NCI-H2081 (cell line): ENCODE data around the gene PRRT2.
"Not testable (repeated sequence)": the region's sequence is repeated elsewhere in the genome, so short reads cannot be mapped to it uniquely, and the experiment has no call there.

Source experiments
- DNase-seq, 2 experiments: peaks; one replicate each; lab custom pipeline; 2025; lab: John Stamatoyannopoulos, UW

PRRT2 gene

DNA sequence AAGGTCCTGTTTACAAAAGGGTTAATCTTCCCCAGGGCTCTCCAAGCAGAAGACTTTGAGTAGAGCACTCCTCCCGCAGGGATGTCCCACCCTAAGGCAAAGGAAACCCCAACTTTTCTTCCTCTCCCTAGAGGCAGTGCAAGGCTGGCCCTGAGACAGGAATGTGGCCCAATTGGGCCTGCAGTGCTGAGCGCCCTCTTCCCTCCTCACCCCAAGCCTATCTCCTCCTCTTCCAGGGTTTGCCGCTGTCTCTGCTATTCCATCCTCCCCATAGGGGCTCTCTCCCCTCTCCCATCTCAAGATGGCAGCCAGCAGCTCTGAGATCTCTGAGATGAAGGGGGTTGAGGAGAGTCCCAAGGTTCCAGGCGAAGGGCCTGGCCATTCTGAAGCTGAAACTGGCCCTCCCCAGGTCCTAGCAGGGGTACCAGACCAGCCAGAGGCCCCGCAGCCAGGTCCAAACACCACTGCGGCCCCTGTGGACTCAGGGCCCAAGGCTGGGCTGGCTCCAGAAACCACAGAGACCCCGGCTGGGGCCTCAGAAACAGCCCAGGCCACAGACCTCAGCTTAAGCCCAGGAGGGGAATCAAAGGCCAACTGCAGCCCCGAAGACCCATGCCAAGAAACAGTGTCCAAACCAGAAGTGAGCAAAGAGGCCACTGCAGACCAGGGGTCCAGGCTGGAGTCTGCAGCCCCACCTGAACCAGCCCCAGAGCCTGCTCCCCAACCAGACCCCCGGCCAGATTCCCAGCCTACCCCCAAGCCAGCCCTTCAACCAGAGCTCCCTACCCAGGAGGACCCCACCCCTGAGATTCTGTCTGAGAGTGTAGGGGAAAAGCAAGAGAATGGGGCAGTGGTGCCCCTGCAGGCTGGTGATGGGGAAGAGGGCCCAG lies 1.0 kb downstream of the PRRT2 start:
- DNase-seq = no peak

DNA sequence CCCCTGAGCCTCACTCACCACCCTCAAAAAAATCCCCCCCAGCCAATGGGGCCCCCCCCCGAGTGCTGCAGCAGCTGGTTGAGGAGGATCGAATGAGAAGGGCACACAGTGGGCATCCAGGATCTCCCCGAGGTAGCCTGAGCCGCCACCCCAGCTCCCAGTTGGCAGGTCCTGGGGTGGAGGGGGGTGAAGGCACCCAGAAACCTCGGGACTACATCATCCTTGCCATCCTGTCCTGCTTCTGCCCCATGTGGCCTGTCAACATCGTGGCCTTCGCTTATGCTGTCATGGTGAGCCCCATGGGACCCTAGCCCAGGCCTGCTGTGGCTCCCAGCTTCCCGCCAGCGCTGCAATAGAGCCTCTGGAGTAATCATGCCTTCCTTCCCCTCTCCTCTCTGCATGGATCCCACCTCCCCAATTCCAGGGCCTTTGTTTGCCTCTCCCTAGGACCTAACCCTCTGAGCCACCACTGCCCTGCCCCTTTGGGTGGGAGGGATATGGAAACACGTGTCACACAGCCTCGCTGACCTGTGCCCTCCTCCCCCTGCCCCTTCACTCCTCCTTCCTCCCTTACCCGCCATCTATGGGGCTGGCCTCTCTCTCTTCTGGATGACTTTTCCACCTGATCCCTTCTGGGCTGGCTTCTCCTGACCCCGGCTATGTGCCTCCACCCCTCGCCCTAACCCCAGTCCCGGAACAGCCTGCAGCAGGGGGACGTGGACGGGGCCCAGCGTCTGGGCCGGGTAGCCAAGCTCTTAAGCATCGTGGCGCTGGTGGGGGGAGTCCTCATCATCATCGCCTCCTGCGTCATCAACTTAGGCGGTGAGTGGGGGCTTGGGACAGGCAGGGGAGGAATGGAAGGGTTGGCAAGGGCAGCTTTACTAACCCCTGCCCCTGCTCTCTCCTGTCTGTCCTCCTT lies 1.9 kb downstream of the PRRT2 start:
- DNase-seq = no peak

DNA sequence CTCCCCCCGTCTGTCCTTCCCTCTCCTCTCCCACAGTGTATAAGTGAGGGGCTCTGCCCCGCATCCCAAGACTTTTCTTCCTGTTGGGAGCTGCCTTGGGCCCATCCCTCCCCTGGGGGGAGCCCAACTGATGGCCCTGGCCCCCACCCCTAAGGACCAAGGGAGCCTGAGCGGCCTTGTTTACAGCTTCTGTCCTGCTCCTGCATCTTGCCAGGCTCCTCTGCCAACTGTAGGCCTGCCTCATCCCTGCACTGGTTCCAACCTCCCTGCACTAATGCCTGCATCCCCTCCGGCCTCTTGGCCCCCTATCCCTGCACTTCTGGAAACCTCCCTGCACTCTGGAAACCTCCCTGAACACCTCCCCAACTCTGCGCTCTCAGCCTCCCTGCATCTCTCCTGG lies 2.6 kb downstream of the PRRT2 start:
- DNase-seq = no peak

DNA sequence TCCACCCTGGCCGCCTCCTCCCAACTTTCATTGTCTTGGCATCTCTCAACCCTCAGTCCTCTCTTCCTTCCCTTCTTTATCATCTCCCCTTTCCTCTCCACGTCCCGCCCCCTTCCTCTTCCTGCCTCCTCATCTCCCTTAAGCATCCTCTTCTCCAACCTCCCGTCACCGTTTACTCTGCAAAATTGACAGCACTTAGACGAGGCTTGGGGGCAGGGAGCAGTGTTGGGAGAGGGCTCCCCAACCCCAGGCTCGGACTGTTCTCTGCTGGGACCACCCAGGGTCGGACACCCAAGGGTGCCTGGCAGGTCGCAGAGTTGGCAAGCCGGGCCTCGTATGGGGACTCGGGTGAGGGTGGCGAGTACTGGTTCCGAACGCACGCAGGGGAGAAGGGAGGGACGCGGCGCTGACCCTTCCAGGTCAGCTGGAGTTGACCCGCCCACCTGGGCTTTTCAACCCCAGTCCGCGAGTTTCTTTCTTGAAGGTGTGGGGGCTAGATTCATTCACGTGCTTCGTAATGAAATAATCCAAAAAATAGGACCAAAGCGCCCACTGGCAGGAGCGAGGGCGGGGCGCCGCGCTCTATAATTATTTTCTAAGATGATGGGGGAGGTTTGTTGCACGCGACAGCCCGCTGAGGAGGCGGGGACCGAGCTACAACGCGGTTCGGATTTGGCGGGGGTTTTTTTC lies 3.2 kb downstream of the PRRT2 start:
- peak; percentile 58 to 65 for DNase-seq

DNA sequence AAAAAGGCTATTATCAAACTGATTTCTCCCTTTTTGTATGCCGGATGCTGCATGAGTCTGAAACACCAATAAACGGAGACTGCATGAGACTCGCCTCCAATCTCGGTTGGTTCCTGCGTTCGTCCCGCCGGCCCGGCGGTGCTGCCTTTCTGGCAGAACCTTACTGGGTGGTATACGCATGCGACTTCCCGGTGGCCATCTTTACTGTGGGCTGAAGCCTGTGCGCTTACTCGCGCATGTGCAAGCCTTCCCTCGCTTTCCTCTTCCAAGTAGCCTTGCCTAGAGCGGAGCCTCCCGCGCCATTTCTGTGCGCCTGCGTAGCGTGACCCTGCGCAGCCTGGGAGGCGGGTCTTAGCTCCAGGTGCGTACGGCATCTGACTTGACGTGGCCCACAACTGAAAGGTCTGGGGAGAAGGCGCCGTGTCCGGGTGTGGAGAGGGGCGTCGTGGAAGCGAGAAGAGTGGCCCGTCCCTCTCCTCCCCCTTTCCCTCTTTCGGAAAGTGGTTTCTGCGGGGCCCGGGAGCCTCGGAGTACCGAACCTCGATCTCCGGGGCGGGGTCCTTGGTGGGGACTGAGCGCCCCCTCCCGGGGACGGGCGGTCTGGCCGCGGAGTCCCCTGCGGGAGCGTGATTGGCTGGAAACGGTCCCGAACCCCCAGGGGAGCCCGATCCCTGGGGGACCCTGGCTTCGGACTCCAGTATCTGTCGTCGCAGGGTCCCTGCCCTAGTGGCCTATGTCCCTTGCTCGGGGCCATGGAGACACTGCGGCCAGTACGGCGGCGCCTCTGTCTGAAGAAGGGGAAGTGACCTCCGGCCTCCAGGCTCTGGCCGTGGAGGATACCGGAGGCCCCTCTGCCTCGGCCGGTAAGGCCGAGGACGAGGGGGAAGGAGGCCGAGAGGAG lies 4.0 kb downstream of the PRRT2 start, which contains the start of gene PAGR1:
TSS of gene PAGR1 (plus strand) at position 360 of the 901 bp plus-strand sequence. CDS start at position 734, 374 bp downstream.
- peak; percentile 96 to 97 for DNase-seq

DNA sequence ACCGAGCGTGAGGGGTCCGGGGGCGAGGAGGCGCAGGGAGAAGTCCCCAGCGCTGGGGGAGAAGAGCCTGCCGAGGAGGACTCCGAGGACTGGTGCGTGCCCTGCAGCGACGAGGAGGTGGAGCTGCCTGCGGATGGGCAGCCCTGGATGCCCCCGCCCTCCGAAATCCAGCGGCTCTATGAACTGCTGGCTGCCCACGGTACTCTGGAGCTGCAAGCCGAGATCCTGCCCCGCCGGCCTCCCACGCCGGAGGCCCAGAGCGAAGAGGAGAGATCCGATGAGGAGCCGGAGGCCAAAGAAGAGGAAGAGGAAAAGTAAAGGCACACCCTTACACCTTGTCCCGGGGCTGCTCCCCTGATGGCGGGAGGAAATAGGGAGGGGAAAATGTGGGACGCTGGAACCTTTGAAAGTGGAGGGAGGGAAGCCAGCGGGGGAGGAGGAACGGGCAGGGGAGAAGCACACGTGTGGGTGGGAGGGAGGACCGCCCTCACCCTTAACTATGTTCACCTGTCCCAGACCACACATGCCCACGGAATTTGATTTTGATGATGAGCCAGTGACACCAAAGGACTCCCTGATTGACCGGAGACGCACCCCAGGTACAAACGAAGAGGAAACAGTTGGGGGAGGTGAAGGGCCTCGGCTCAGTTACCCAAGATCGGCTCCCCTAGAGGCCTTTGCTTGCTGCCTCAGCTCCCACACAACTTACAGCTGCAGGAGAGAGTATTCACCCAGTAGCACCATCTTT lies 4.9 kb downstream of the PRRT2 start:
- peak; percentile 28 to 71 for DNase-seq

DNA sequence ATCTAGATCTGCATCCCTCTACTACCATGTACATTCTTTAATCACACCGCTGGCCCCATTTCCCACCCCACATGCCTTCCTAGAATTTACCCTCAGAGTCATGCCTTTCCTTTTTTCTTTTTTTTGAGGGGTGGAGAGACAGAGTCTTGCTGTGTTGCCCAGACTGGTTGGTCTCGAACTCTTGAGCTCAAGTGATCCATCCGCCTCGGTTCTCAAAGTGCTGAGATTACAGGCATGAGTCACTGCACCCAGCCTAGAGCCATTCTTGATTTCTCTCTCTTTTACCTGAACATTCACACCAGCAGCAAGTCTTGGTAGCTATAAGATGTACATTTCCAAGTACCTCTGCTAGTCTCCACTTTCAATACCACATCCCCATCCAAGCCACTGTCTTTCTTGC lies 6.1 kb downstream of the PRRT2 start:
- DNase-seq = no peak

DNA sequence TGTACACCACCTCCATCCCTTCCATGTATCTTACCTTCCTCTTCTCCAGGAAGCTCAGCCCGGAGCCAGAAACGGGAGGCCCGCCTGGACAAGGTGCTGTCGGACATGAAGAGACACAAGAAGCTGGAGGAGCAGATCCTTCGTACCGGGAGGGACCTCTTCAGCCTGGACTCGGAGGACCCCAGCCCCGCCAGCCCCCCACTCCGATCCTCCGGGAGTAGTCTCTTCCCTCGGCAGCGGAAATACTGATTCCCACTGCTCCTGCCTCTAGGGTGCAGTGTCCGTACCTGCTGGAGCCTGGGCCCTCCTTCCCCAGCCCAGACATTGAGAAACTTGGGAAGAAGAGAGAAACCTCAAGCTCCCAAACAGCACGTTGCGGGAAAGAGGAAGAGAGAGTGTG lies 7.5 kb downstream of the PRRT2 start:
- no peak for DNase-seq

DNA sequence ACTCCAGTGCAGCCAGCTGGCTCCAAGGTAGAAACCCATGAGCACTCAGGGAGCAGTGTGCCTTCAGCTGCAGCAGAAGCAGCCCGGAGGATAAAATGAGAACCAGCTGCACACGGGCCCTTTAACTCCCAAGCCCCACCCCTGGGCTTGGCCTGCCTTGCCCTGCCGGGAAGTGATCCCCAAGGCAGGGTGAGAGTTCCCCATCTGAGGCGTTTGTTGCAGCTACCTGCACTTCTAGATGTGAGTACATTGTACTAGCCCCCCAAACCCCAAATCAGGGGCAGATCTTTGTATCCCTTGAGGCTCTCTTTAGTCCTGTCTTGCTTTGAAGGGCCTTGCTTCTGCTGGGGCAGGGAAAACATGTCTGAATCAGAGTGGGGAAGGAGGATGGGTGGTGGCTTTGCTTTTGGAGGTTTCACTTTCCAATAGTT lies 8.3 kb downstream of the PRRT2 start, which contains the start of gene MVP:
TSS of gene MVP (plus strand) at position 192 of the 431 bp plus-strand sequence. CDS start 10,088 bp downstream, outside the sequence.
- no peak for DNase-seq

DNA sequence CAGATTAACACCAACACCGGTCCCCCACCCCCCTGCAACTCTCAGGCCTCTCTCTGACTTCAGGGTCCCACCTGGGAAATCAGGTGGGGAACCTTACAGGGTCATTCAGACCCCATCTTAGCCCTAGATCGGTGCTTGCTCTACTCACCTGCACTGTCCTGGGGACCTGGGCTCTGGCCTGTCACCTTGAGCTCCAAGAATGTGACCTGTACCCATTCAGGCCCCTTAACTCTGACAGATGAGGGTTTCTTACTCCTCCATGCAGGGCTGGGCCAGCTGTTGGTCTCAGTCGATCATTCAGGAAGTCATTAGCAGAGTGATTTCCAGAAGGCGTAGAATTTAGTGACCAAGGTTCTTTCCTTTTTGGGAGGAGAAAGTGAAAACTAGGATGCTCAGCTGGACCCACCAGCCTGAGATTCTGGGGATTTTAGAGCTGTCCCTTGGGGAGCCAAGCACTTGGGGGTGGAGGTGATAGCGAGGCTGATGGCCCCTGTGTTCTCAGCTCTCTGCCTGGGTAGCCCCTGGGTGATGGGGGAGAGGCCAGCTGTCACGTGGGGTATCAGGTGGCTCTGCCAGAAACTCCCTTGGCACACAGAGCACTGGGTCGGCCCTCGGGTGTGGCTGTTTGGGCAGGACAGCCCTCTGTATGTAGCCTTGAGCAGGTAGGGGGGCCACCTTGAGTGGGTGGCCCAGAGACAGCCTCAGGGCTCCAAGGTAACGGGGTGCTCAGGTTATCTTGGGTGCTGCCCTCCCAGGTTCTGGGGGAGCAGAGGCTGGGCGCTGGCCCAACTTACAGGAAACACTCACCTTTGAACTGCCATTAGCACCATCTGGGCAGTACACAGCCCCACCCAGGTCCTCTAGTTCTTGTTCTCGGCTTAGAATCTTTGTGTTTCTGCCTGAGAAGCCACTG lies 9.0 kb downstream of the PRRT2 start:
- no peak for DNase-seq

DNA sequence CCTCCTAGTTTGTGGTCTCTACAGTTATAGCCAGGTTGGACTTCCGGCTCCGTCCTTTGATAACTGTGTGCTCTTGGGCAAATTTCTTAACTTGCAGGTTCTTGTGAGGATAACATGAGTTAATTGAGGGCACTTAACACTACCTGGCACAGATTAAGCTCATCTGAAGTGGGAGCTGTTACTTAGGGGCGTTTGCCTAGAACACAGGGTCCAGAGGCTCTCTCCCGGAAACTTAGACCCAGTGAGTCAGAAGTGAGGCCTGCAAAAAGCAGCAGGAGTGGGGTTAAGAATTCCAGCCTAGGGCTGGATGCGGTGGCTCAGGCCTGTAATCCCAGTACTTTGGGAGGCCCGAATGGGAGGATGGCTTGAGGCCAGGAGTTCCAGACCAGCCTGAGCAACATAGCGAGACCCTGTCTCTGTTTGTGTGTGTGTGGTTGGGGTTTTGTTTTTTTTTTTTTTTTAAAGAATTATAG lies 9.7 kb downstream of the PRRT2 start:
- no peak for DNase-seq

DNA sequence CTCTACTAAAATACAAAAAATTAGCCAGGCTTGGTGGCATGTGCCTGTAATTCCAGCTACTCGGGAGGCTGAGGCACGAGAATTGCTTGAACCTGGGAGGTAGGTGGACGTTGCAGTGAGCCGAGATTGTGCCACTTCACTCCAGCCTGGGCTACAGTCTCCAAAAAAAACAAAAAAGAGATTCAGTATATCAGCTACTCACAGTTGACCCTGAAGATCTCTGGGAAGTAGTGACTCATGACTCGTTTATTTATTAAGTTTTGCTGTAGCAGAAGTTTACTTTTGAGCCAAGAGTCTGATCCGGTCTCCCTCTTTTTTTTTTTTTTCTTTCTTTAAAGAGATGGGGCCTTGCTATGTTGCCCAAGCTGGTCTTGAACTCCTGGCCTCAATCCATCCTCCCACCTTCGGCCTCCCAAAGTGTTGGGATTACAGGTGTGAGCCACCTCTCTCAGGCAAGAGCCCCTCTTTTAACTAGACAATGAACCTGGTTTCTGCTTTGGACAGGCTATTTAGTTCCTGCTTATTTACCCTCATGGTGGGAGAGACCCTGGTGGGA lies 12.7 kb downstream of the PRRT2 start:
- no peak for DNase-seq

DNA sequence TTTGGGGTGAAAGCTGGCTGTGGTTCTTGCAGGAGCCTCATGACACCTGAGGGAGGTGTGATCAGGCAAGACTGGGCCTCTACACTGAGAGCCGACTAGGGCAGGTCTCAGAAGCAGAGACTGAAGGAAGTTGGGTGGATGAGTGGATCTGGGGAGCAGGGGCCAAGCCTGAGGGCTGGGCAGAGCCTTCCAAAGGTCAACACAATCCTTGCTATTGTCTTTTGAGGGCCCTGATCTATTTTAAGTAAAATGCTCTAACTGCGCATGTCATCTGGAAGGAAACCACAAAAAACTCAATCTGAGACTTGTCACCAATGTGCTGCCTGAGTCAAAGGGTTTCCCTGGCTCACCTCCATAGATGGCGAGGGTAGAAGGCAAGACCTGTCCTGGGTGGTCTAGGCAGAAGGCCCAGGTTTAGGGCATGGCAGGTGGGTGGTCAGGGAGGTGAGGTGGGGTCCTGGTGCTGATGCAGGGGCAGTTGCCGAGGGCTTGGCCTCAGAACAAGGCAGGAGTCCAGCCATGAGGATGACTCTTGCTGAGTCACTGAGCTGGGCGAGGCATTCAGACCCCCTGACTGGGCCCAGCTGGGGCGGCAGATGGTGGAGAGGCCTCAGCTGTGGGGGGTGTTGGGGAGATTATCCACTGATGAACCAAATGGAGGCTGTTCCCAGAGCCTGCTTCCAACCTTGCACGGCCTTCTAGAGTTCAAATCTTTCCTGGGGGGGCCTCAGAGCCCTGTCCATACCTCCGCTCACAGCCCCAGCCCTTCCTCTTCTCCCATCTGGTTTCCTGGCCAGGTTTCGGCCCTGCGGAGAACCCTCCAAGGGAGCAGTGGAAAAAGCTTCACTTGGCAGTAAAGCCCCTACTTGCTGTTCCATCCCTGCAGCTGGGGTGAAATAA lies 13.4 kb downstream of the PRRT2 start:
- DNase-seq = no peak

DNA sequence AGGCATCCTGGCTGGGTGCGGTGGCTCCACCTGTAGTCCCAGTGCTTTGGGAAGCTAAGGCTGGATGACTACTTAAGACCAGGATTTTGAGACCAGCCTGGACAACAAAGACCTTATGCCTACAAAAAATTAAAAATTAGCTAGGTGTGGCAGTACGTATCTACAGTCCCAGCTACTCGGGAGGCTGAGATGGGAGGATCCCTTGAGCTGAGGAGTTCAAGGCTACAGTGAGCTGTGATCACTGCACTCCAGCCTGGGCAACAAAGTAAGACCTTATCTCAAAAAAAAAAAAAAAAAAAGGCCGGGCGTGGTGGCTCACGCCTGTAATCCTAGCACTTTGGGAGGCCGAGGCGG lies 14.3 kb downstream of the PRRT2 start:
- DNase-seq = no peak

DNA sequence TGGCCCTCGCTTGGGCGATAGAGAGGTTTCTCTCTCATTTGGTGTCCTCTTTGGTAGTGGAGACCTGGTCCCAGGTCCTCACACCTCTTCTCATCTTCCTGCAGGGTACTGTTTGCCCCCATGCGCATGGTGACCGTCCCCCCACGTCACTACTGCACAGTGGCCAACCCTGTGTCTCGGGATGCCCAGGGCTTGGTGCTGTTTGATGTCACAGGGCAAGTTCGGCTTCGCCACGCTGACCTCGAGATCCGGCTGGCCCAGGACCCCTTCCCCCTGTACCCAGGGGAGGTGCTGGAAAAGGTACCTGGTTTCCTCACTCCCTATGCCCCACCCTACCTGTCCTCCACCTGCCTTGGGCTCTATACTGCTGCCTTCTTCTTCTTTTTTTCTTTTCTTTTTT lies 18.8 kb downstream of the PRRT2 start:
- DNase-seq = no peak

DNA sequence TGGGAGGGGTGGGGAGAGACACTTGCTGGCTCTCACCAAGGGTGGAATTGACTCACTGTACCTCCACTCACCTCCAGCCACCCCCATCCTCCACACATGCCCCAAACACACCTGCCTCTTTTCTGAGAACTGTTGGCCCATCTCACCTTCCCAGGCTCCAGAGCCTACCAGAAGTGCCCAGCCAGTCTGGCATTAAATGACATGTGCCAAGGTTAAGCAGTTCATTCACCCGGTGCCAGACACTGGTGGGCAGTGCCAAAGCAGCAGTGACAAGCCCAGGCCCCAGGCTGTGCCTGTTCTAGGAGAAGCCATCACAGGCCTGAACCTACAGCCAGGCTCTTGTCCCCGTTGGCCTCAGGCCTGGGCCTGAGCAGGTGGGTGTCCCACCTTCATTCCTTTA lies 19.5 kb downstream of the PRRT2 start:
- no peak for DNase-seq

DNA sequence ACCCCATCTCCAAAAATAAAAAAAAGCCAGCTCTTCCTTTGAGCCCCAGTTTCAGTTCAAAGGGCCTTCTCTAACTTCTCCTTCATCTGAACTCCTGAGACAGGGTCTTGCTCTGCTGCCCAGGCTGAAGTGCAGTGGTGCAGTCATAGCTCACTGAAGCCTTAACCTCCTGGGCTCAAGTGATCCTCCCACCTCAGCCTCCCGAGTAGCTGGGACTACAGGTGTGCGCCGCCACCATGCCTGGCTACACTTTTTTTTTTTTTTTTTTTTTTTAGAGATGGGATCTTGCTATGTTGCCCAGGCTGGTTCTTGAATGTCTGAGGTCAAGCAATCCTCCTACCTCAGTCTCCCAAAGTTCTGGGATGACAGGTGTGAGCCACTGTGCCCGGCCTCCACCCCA lies 21.2 kb downstream of the PRRT2 start:
- DNase-seq = not testable (repeated sequence)

DNA sequence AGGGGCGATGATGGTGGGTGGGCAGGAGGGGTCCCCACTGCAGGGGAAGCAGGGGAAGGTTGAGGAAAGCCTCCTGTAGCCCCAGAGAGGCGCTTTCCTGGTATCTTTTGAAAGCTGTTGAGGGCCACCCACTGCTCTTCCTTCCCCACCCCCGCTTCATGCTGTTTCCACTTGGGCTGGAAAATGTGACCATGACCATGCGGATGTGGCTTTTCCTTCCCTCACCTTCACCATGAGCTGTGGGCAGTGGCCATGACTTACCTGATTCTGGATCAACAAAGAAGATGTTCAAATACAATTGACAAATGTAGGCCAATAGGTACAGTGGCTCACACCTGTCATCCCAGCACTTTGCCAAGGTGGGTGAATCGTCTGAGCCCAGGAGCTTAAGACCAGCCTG lies 22.1 kb downstream of the PRRT2 start:
- no peak for DNase-seq
